ENCODE measurements around the gene CAPRIN1.

DNA sequence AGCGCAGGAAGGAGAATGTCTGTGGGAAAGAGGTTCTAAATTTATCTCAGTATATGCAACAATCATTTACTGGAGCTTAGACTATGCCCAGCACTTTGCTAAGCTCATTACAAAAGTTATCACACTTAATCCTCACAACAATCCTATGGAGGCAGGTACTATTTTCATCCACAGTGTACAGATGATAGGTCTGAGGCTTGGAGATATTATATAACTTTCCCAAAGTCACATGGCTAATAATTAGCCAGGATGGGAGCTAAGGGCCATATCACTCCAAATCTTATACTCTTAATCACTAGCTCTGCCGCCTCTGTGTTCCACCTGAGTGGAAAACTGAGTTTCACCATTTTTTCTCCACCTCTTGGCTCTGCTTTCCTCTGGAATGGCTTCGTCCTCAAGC lies 47.3 kb upstream of the CAPRIN1 start:
- TF ChIP-seq SIN3A (IDR thresholded peaks at IDR 0.05; ENCODE audit: borderline replicate concordance, insufficient read depth, low read length) (no peak), TAF1 (IDR thresholded peaks at IDR 0.05; ENCODE audit: borderline replicate concordance, insufficient read depth, low read length) (no peak), POLR2AphosphoS5 (IDR thresholded peaks at IDR 0.05; ENCODE audit: low read depth, low read length) (no peak)
- TF ChIP-seq, protein P1, sequence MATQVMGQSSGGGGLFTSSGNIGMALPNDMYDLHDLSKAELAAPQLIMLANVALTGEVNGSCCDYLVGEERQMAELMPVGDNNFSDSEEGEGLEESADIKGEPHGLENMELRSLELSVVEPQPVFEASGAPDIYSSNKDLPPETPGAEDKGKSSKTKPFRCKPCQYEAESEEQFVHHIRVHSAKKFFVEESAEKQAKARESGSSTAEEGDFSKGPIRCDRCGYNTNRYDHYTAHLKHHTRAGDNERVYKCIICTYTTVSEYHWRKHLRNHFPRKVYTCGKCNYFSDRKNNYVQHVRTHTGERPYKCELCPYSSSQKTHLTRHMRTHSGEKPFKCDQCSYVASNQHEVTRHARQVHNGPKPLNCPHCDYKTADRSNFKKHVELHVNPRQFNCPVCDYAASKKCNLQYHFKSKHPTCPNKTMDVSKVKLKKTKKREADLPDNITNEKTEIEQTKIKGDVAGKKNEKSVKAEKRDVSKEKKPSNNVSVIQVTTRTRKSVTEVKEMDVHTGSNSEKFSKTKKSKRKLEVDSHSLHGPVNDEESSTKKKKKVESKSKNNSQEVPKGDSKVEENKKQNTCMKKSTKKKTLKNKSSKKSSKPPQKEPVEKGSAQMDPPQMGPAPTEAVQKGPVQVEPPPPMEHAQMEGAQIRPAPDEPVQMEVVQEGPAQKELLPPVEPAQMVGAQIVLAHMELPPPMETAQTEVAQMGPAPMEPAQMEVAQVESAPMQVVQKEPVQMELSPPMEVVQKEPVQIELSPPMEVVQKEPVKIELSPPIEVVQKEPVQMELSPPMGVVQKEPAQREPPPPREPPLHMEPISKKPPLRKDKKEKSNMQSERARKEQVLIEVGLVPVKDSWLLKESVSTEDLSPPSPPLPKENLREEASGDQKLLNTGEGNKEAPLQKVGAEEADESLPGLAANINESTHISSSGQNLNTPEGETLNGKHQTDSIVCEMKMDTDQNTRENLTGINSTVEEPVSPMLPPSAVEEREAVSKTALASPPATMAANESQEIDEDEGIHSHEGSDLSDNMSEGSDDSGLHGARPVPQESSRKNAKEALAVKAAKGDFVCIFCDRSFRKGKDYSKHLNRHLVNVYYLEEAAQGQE (IDR thresholded peaks at IDR 0.05; ENCODE audit: insufficient read depth in 1 of 2, low read depth in 2 of 2, low read length in 2 of 2): no peak

Measured in PFSK-1 (cell line).